ENCODE measurements around the gene DAGLA.

The DAGLA gene

GRCh38 chr11:61795459-61795858 is 115.3 kb downstream of the DAGLA start:
- H3K27ac ChIP-seq (ENCODE audit: low read depth, low read length), result no peak overlapping the region
- H3K9me3 ChIP-seq (ENCODE audit: low read length), result no peaks in the 10 kb centered on the region
- H3K4me3 ChIP-seq (ENCODE audit: low read depth in 1 of 2, low read length in 2 of 2), result no peak overlapping the region
- no peak overlapping the region for H3K9ac ChIP-seq (ENCODE audit: low read length)
- H3K4me1 ChIP-seq (ENCODE audit: insufficient read depth, low read length), result peaks cover 25% of the 10 kb centered on the region
- H3K36me3 ChIP-seq (ENCODE audit: insufficient read depth, low read length), result peaks cover 5% of the 10 kb centered on the region
- H3K27me3 ChIP-seq (ENCODE audit: control insufficient read depth in 1 of 2, insufficient read depth in 2 of 2, low read length in 2 of 2), result no peaks in the 10 kb centered on the region

DNA sequence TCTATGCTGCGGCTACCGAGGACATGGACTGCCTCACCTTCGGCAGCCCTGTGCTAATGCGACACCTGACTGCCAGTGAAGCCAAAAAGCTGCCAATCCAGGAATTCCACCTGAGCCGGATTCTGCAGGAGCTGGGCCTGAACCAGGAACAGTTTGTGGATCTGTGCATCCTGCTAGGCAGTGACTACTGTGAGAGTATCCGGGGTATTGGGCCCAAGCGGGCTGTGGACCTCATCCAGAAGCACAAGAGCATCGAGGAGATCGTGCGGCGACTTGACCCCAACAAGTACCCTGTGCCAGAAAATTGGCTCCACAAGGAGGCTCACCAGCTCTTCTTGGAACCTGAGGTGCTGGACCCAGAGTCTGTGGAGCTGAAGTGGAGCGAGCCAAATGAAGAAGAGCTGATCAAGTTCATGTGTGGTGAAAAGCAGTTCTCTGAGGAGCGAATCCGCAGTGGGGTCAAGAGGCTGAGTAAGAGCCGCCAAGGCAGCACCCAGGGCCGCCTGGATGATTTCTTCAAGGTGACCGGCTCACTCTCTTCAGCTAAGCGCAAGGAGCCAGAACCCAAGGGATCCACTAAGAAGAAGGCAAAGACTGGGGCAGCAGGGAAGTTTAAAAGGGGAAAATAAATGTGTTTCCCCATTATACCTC is 115.8 kb downstream of the DAGLA start:
- H3K27ac ChIP-seq (ENCODE audit: low read depth, low read length), result no peak overlapping the region
- peaks cover 25% of the 10 kb centered on the region for H3K4me1 ChIP-seq (ENCODE audit: insufficient read depth, low read length)
- no peaks in the 10 kb centered on the region for H3K9me3 ChIP-seq (ENCODE audit: low read length)
- no peak overlapping the region for H3K9ac ChIP-seq (ENCODE audit: low read length)
- H3K36me3 ChIP-seq (ENCODE audit: insufficient read depth, low read length), result peaks cover 4% of the 10 kb centered on the region
- no peak overlapping the region for H3K4me3 ChIP-seq (ENCODE audit: low read depth in 1 of 2, low read length in 2 of 2)
- no peaks in the 10 kb centered on the region for H3K27me3 ChIP-seq (ENCODE audit: control insufficient read depth in 1 of 2, insufficient read depth in 2 of 2, low read length in 2 of 2)

All from muscle layer of colon (tissue), 2 donors.